Stimulated activated naive CD8-positive, alpha-beta T cell treated with anti-CD3 and anti-CD28 coated beads, Interleukin-15, Interleukin-2, amounts not matched to agents 100 ng/mL and 50 ng/mL, for 24 hours (primary cell): Measurements from ENCODE around the gene DNAAF6.

Source experiments
- H3K27ac Mint-ChIP-seq: one replicate; pipeline ENCODE4 v1.8.0; 2021; ENCODE audit warnings: mild to moderate bottlenecking, mixed read lengths
- H3K27me3 Mint-ChIP-seq: one replicate; pipeline ENCODE4 v1.8.0; 2021; ENCODE audit warnings: mixed read lengths
- H3K36me3 Mint-ChIP-seq: one replicate; pipeline ENCODE4 v1.8.0; 2021; ENCODE audit warnings: low read depth, mixed read lengths
- H3K4me1 Mint-ChIP-seq: one replicate; pipeline ENCODE4 v1.8.0; 2021; ENCODE audit warnings: low read depth, mixed read lengths
- H3K4me3 Mint-ChIP-seq: one replicate; pipeline ENCODE4 v1.8.0; 2021; ENCODE audit warnings: mild to moderate bottlenecking, mixed read lengths
- H3K9me3 Mint-ChIP-seq: one replicate; pipeline ENCODE4 v1.8.0; 2021; ENCODE audit warnings: mixed read lengths

DNAAF6 gene

GRCh38 chrX:107226757-107227156, 20.3 kb downstream of the DNAAF6 start:
- no peaks in the 10 kb centered on the region for H3K36me3 Mint-ChIP-seq
- H3K4me3 Mint-ChIP-seq: no peak overlapping the region
- no peak overlapping the region for H3K27ac Mint-ChIP-seq
- no peaks in the 10 kb centered on the region for H3K9me3 Mint-ChIP-seq
- H3K27me3 Mint-ChIP-seq: no peaks in the 10 kb centered on the region
- no peaks in the 10 kb centered on the region for H3K4me1 Mint-ChIP-seq

GRCh38 chrX:107227780-107228485, 21.5 kb downstream of the DNAAF6 start:
- Mint-ChIP-seq H3K4me3 (no peak overlapping the region), H3K9me3 (no peaks in the 10 kb centered on the region)

DNA sequence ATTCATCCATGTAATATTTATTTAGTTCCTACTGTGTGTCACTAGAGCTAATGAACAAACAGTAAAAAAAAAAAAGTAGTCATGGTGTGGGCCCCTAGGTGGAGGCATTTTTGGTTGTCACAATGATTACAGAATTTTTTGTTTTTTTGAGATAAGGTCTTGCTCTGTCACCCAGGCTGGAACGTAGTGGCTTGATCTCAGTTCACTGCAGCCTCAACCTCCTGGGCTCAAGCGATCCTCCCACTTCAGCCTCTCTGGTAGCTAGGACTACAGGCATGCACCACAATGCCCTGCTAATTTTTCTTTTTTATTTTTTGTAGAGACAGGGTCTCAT, 22.0 kb downstream of the DNAAF6 start:
- H3K27ac Mint-ChIP-seq: no peak overlapping the region
- H3K4me3 Mint-ChIP-seq: no peak overlapping the region
- peaks cover 4% of the 10 kb centered on the region for H3K27me3 Mint-ChIP-seq
- H3K9me3 Mint-ChIP-seq: no peaks in the 10 kb centered on the region
- H3K4me1 Mint-ChIP-seq: no peaks in the 10 kb centered on the region
- H3K36me3 Mint-ChIP-seq: no peaks in the 10 kb centered on the region

More at GRCh38 chrX:107227780-107228485, 21.5 kb downstream of the DNAAF6 start:
- H3K4me1 Mint-ChIP-seq: no peaks in the 10 kb centered on the region
- H3K27me3 Mint-ChIP-seq: peaks cover 4% of the 10 kb centered on the region
- H3K36me3 Mint-ChIP-seq: no peaks in the 10 kb centered on the region
- no peak overlapping the region for H3K27ac Mint-ChIP-seq

- Mint-ChIP-seq H3K27me3 (peaks cover 17% of the 10 kb centered on the region), H3K36me3 (no peaks in the 10 kb centered on the region), H3K4me1 (peaks cover 5% of the 10 kb centered on the region), H3K27ac (no peak overlapping the region), H3K9me3 (no peaks in the 10 kb centered on the region), H3K4me3 (peak overlapping the region; percentile 7)
Observed at GRCh38 chrX:107272431-107272921, 66.1 kb downstream of the DNAAF6 start.

DNA sequence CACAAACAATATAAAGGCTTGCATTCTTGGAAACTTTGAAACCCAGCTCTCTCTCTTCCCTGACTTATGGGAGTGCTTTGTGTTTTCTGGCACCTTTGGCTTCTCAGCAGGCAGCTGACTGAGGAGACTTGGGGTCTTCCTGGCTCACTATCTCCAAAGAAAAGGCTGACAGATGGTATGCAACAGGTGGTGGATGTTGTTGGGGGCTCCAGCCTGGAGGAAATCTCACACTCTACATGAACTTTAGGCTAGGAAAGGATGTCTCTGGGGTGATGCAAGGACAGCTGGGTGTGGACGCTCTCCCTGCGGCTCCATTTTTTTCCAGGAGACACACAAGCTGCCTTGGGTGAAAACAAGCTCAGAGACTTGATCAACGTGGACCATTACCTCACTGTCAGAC, 67.4 kb downstream of the DNAAF6 start:
- Mint-ChIP-seq H3K27ac (no peak overlapping the region), H3K4me1 (peaks cover 5% of the 10 kb centered on the region), H3K4me3 (no peak overlapping the region), H3K9me3 (no peaks in the 10 kb centered on the region), H3K36me3 (no peaks in the 10 kb centered on the region), H3K27me3 (peaks cover 17% of the 10 kb centered on the region)

- Mint-ChIP-seq H3K36me3 (no peaks in the 10 kb centered on the region), H3K4me1 (no peaks in the 10 kb centered on the region), H3K27ac (no peak overlapping the region), H3K9me3 (no peaks in the 10 kb centered on the region), H3K4me3 (no peak overlapping the region), H3K27me3 (peaks cover 5% of the 10 kb centered on the region)
Observed at GRCh38 chrX:107288676-107289075, 82.3 kb downstream of the DNAAF6 start.

GRCh38 chrX:107290019-107290418, 83.6 kb downstream of the DNAAF6 start:
- Mint-ChIP-seq H3K27ac (no peak overlapping the region), H3K27me3 (peaks cover 5% of the 10 kb centered on the region), H3K36me3 (no peaks in the 10 kb centered on the region), H3K4me3 (no peak overlapping the region), H3K9me3 (no peaks in the 10 kb centered on the region), H3K4me1 (no peaks in the 10 kb centered on the region)

DNA sequence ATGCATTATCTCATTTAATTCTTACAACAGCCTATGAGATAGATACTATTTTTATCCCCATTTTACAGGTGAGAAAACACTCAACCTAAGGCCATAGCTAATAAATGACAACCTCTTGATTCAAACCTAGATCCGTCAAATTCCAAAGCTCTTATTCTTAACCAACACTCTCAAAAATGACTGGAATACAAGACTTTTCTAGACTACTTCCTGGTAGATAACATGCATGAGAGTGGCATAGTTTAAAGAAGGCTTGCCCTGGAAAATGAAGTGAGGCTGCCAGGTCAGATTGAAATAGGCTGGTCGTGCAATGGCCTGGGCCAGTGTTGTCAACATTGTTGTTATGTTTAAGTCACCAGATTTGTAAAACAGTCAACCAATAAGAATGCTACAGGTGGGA, 86.6 kb downstream of the DNAAF6 start:
- no peaks in the 10 kb centered on the region for H3K4me1 Mint-ChIP-seq
- H3K27me3 Mint-ChIP-seq: peaks cover 11% of the 10 kb centered on the region
- no peak overlapping the region for H3K27ac Mint-ChIP-seq
- H3K4me3 Mint-ChIP-seq: no peak overlapping the region
- no peaks in the 10 kb centered on the region for H3K9me3 Mint-ChIP-seq
- no peaks in the 10 kb centered on the region for H3K36me3 Mint-ChIP-seq
